Naive thymus-derived CD4-positive, alpha-beta T cell (primary cell): Measurements from ENCODE around the gene TMEM203. TPM values are rescaled to one million over a fixed set of nuclear protein-coding genes. Genes with fewer than 3 reads are reported as not detected.

Source experiments
- ATAC-seq: fragments of 150-1000 bp; cut with Tn5 transposase; 2 replicates; pipeline ENCODE4 v1.10.0; 2021; ENCODE audit warnings: mild to moderate bottlenecking, moderate library complexity
- CTCF ChIA-PET: fragments of 350-600 bp; sonication (Branson Sonifier 250); formaldehyde crosslinking; loops from one replicate; lab custom pipeline; 2021; ENCODE audit warnings: antibody characterized with exemption; lab: Charles Lee
- POLR2A ChIA-PET: fragments of 350-600 bp; sonication (Branson Sonifier 250); formaldehyde crosslinking; loops from one replicate; lab custom pipeline; 2021; ENCODE audit warnings: antibody characterized with exemption, inconsistent platforms; lab: Charles Lee
- DNase-seq, 9 donors: peaks; one replicate each; pipeline versions ENCODE4 v3.0.0 to v3.0.0-alpha.2; 2020 to 2022; ENCODE audit warnings: mixed read lengths in 1 of 9
- H3K27ac ChIP-seq: one replicate; pipeline ENCODE4 v1.7.0; 2013; ENCODE audit warnings: mild to moderate bottlenecking, low read depth, low read length, moderate library complexity
- H3K27me3 ChIP-seq, 2 donors: one replicate each; pipeline ENCODE4 v1.7.0; 2013; ENCODE audit warnings: low read length in 2 of 2, mild to moderate bottlenecking in 2 of 2, moderate library complexity in 2 of 2; ENCODE audit not compliant: control insufficient read depth in 2 of 2, insufficient read depth in 2 of 2
- H3K36me3 ChIP-seq, 3 experiments: 1 replicate in 2 of 3; 2 replicates in 1 of 3; pipeline ENCODE4 v1.7.0; 2013; ENCODE audit warnings: low read length in 3 of 3, mild to moderate bottlenecking in 3 of 3, moderate library complexity in 1 of 3; ENCODE audit not compliant: insufficient read depth in 3 of 3, control insufficient read depth in 2 of 3
- H3K4me1 ChIP-seq, 2 donors: one replicate each; pipeline ENCODE4 v1.7.0; 2013; ENCODE audit warnings: low read length in 2 of 2, mild to moderate bottlenecking in 2 of 2, moderate library complexity in 1 of 2; ENCODE audit not compliant: control insufficient read depth in 2 of 2, insufficient read depth in 2 of 2
- H3K4me3 ChIP-seq: 2 replicates; pipeline ENCODE4 v1.7.0; 2013; ENCODE audit warnings: mild to moderate bottlenecking, low read length
- H3K9me3 ChIP-seq, 3 experiments: 1 replicate in 2 of 3; 2 replicates in 1 of 3; pipeline ENCODE4 v1.7.0; 2013; ENCODE audit warnings: low read length in 3 of 3; ENCODE audit not compliant: control insufficient read depth in 2 of 3
- H3K27ac Mint-ChIP-seq, 9 donors: one replicate each; pipeline ENCODE4 v1.8.0; 2020 to 2022; ENCODE audit warnings: mixed read lengths in 9 of 9, mild to moderate bottlenecking in 8 of 9, moderate library complexity in 5 of 9, inconsistent platforms in 2 of 9
- H3K27me3 Mint-ChIP-seq, 5 donors: one replicate each; pipeline ENCODE4 v1.8.0; 2021 to 2022; ENCODE audit warnings: mixed read lengths in 5 of 5, mild to moderate bottlenecking in 1 of 5
- H3K36me3 Mint-ChIP-seq, 5 donors: one replicate each; pipeline ENCODE4 v1.8.0; 2020 to 2022; ENCODE audit warnings: mixed read lengths in 5 of 5, mild to moderate bottlenecking in 3 of 5, inconsistent platforms in 1 of 5
- H3K4me1 Mint-ChIP-seq, 7 donors: one replicate each; pipeline ENCODE4 v1.8.0; 2020 to 2022; ENCODE audit warnings: mixed read lengths in 7 of 7, mild to moderate bottlenecking in 3 of 7, inconsistent platforms in 1 of 7
- H3K4me3 Mint-ChIP-seq, 10 donors: one replicate each; pipeline ENCODE4 v1.8.0; 2020 to 2022; ENCODE audit warnings: mild to moderate bottlenecking in 10 of 10, mixed read lengths in 10 of 10, moderate library complexity in 6 of 10, inconsistent platforms in 2 of 10
- H3K9me3 Mint-ChIP-seq, 11 donors: one replicate each; pipeline ENCODE4 v1.8.0; 2020 to 2022; ENCODE audit warnings: mixed read lengths in 11 of 11, mild to moderate bottlenecking in 4 of 11, inconsistent platforms in 1 of 11, moderate library complexity in 1 of 11
- intact Hi-C, 2 donors: fragments of 100-400 bp; cut with micrococcal nuclease; formaldehyde crosslinking; loops; one replicate each; pipeline ENCODE4 v1.15.1; 2023
- polyA plus RNA-seq, 2 donors: library from polyadenylated mRNA; unstranded; fragments of 300-500 nt; fragmentation: Illumina TruSeq; gene quantifications; one replicate each; pipeline ENCODE4 v1.2.3, GENCODE V29; 2021
- total RNA-seq, 6 experiments: library from RNA in 5 of 6; stranded (reverse) in 5 of 6; gene quantifications; 1 replicate in 5 of 6; 2 replicates in 1 of 6; pipeline ENCODE4 v1.2.3 and lab custom pipeline; 2021 to 2026

TMEM203 gene, protein sequence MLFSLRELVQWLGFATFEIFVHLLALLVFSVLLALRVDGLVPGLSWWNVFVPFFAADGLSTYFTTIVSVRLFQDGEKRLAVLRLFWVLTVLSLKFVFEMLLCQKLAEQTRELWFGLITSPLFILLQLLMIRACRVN
- total RNA-seq (10 to 100 TPM; 22.6 to 43.2 (median 34.7) TPM), polyA plus RNA-seq (100 to 1,000 TPM; 156 to 172 TPM), total RNA-seq (lab: John Stamatoyannopoulos, UW) (17.1 reads per million, percentile 47 among the genes with 10 or more reads in this experiment)

DNA sequence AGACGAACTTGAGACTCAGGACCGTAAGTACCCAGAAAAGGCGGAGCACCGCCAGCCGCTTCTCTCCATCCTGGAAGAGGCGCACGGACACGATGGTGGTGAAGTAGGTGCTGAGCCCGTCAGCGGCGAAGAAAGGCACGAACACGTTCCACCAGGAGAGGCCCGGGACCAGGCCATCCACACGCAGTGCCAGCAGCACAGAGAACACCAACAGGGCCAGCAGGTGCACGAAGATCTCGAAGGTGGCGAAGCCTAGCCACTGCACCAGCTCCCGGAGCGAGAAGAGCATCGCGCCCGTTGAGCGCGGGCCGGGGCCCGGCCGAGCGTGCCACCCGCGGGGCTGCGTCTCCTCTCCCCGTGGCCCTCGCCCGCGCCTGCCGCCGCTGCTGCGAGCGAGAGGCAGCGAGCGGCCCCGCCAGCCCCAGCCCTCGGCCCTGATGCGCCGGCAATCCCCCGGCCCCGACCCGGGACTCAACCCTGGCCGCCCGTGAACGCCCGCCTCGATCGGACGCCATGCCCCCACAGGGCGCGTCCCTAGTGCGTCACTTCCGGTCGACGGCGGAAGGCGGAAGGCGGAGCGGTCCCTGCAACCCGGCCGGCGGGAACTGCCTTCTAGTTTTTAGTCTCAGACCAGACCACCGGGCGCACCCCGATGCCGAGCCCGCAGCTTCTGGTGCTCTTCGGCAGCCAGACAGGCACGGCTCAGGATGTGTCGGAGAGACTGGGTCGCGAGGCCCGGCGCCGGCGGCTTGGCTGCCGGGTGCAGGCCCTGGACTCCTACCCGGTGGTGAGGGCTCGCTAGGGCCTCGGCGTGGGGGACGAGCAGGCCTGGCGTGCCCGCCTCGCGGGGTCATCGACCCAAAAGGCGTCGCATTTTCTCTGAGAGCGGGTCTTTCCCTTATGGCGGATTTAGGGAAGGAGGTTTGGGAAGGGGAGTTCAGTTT is at the start of gene TMEM203, which contains the start of gene NDOR1:
TSS of gene TMEM203 (minus strand) at position 523 of the 944 bp plus-strand sequence. CDS start at position 289, 234 bp downstream.
TSS of gene NDOR1 (plus strand) at position 575 of the 944 bp plus-strand sequence. CDS start at position 653, 78 bp downstream.
- POLR2A ChIA-PET, result interaction anchor here (1.2 to 9.0 kb wide), 8 partner anchors 9 to 78 kb away, joined by 3 to 136 read pairs (median 6); partner anchors contain the start of genes ANAPC2, CYSRT1, RNF208 and SSNA1

DNA sequence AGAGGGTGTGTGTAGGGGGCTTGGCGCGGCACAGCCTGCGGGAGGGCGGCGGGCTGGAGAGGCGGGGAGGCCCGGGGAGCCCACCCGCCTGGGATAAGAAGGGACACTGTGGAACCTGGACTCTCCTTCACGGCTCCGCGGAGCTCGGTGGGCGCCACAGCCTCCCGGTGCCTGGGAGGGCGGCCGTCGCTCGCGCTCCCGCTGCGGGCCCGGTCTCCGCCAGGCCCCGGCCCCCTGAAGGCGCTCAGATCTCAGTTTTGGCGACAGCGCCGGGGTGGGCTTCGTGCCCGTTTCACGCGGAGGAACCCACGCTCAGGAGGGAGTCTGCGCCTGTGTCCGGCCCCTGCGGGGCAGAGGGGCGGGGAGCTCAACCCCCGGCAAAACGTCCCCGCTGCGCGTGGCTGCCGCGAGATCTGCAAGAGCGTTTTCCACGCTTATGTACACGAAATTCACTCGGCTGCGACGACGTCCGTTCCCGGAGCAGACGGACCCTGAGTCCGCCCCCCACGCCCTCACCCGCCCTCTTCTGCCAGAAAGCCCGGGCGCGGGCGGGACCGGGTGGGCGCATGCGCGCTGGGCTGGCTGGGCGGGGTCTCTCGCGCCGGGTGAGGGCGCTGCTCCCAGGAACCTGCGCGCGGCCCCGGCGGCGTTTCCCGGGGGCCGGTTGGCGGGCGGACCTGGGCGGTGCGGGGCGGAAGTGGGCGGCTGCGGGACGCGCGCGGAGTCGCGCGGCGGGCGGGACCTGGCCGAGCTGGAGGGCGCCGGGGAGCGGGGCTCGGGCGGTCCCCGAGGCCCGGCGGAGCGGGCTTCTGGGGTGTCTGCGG is 49.4 kb upstream of the TMEM203 start, which contains the start of gene NELFB:
TSS of gene NELFB (plus strand) at position 704 of the 824 bp plus-strand sequence.
- Histone ChIP-seq H3K36me3 (peaks cover 0 to 31% (median 0%) of the 10 kb centered on the region in 3 experiments), H3K4me1 (peaks cover 11% of the 10 kb centered on the region in 2 donors), H3K27me3 (no peaks in the 10 kb centered on the region), H3K9me3 (no peaks in the 10 kb centered on the region), H3K4me3 (peak within 1 kb of the TSS; percentile 91), H3K27ac (peak within 1 kb of the TSS; percentile 70)
- H3K36me3 Mint-ChIP-seq, result peaks cover 0 to 8% (median 0%) of the 10 kb centered on the region in 5 donors
- POLR2A ChIA-PET, result interaction anchor here (0.7 to 9.5 kb wide), 9 partner anchors 11 to 846 kb away, joined by 3 to 168 read pairs (median 5); partner anchors contain the start of genes ANAPC2, EXD3, NOXA1 and RNF208
- H3K4me3 Mint-ChIP-seq, result peak within 1 kb of the TSS; percentile 79 to 94 (median 88)
- ATAC-seq (peak; percentile 97), DNase-seq (peak; percentile 89 to 100 (median 95))
- peaks cover 0 to 1% (median 0%) of the 10 kb centered on the region in 11 donors for H3K9me3 Mint-ChIP-seq
- intact Hi-C loops, result loop anchor here (1.0 to 2.0 kb wide), 7 partner anchors 14 to 311 kb away; partner anchors contain the start of genes TUBB4B (in 2 of the 2), ANAPC2 (in 1 of the 2), FBXW5 (in 1 of the 2) and NDOR1 (in 1 of the 2)
- peaks cover 0 to 22% (median 17%) of the 10 kb centered on the region in 7 donors for H3K4me1 Mint-ChIP-seq
- CTCF ChIA-PET, result interaction anchor here (0.9 to 2.6 kb wide), 3 partner anchors 13 to 18 kb away, joined by 5 to 9 read pairs (median 5); partner anchors contain the start of gene TUBB4B
- no peaks in the 10 kb centered on the region for H3K27me3 Mint-ChIP-seq
- H3K27ac Mint-ChIP-seq, result peak within 1 kb of the TSS in 7 of 9 donors; percentile 65 to 91 (median 82)

More for the DNA sequence above, at the start of gene TMEM203, which contains the start of gene NDOR1:
- CTCF ChIA-PET, result interaction anchor here (0.7 to 2.1 kb wide), 2 partner anchors 30 to 110 kb away, joined by 3 to 6 read pairs; no protein-coding TSS in a partner anchor
- peak within 1 kb of the TSS; percentile 96 for H3K27ac ChIP-seq
- Mint-ChIP-seq H3K27me3 (no peaks in the 10 kb centered on the region), H3K4me1 (peaks cover 30 to 57% (median 41%) of the 10 kb centered on the region in 7 donors), H3K4me3 (peak within 1 kb of the TSS; percentile 90 to 95 (median 92)), H3K36me3 (peaks cover 0 to 7% (median 2%) of the 10 kb centered on the region in 5 donors), H3K9me3 (peaks cover 0 to 7% (median 0%) of the 10 kb centered on the region in 11 donors), H3K27ac (peak within 1 kb of the TSS; percentile 87 to 97 (median 93))
- no peaks in the 10 kb centered on the region for H3K9me3 ChIP-seq
- H3K4me1 ChIP-seq, result peaks cover 32 to 35% of the 10 kb centered on the region in 2 donors
- DNase-seq (peak; percentile 84 to 98 (median 91)), ATAC-seq (peak; percentile 60)
- intact Hi-C loops, result loop anchor here (1.0 to 10.0 kb wide), 7 partner anchors 17 to 261 kb away; partner anchors contain the start of genes ANAPC2 (in 2 of the 2), SSNA1 (in 2 of the 2), TUBB4B (in 2 of the 2) and C8G (in 1 of the 2)
- no peaks in the 10 kb centered on the region for H3K27me3 ChIP-seq
- H3K36me3 ChIP-seq, result peaks cover 0 to 15% (median 0%) of the 10 kb centered on the region in 3 experiments
- H3K4me3 ChIP-seq, result peak within 1 kb of the TSS; percentile 98

DNA sequence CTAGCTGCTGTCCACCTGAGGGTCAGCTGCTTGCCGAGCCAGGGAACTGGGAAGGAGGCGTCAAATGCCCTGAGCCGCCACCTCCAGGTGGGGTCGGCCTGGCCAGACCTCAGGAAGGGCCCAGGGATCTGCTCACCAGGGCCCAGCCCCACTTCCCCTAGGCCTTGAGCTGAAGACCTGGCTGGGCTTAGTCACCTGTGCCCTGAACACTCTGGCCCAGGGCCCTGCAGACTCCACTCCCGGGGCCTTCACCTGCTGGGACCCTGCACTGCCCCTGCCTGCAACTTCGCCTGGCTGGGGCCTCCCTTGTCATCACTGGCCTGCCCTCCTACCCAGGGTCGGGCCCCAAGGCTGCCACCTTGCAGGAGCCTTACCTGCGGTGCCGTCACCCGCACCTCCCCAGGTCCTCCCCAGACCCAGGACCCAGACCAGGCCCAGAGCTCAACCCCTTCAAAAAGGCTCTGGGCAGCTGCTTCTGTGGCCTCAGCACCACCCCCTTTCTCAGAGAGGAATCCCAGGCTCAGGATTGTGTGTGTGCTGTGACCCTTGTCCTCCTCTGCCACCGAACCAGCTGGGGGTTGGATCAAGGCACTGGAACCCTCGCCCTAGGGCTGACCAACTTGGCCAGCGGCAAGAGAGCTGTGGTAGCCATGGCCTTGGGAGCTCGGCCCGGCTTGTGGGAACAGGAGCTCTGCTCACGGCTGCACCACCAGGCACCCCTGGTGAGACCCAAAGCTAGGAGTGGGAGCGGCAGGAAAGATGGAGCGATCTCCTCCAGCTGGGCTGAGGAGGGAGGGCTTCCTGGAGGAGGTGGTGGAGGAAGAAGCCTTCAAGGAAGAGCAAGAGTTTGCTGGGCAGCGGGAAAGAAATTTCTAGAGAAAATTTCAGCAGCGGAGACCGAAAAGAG is 48.5 kb upstream of the TMEM203 start:
- ChIA-PET CTCF (interaction anchor here (0.7 to 2.6 kb wide), 4 partner anchors 12 to 153 kb away, joined by 3 to 9 read pairs (median 5); partner anchors contain the start of gene TUBB4B), POLR2A (interaction anchor here (0.7 to 9.5 kb wide), 8 partner anchors 12 to 845 kb away, joined by 3 to 168 read pairs (median 6); partner anchors contain the start of genes ANAPC2, EXD3, NOXA1 and RNF208)
- no peak for DNase-seq
- H3K4me3 ChIP-seq, result peak overlapping the region; percentile 82
- H3K4me1 ChIP-seq, result peaks cover 11% of the 10 kb centered on the region in 2 donors
- H3K9me3 Mint-ChIP-seq, result peaks cover 0 to 1% (median 0%) of the 10 kb centered on the region in 11 donors
- peak overlapping the region; percentile 77 to 91 (median 88) for H3K4me3 Mint-ChIP-seq
- H3K36me3 ChIP-seq, result peaks cover 0 to 27% (median 0%) of the 10 kb centered on the region in 3 experiments
- peaks cover 0 to 22% (median 15%) of the 10 kb centered on the region in 7 donors for H3K4me1 Mint-ChIP-seq
- peaks cover 0 to 3% (median 0%) of the 10 kb centered on the region in 5 donors for H3K36me3 Mint-ChIP-seq
- H3K9me3 ChIP-seq, result no peaks in the 10 kb centered on the region
- ATAC-seq, result no peak
- intact Hi-C loops, result loop anchor here in 1 of 2 donors (2.0 kb wide), 1 partner anchor 17 kb away; no protein-coding TSS in a partner anchor
- peak overlapping the region in 7 of 9 donors; percentile 59 to 90 (median 76) for H3K27ac Mint-ChIP-seq
- H3K27me3 ChIP-seq, result no peaks in the 10 kb centered on the region
- H3K27ac ChIP-seq, result no peak overlapping the region
- no peaks in the 10 kb centered on the region for H3K27me3 Mint-ChIP-seq

DNA sequence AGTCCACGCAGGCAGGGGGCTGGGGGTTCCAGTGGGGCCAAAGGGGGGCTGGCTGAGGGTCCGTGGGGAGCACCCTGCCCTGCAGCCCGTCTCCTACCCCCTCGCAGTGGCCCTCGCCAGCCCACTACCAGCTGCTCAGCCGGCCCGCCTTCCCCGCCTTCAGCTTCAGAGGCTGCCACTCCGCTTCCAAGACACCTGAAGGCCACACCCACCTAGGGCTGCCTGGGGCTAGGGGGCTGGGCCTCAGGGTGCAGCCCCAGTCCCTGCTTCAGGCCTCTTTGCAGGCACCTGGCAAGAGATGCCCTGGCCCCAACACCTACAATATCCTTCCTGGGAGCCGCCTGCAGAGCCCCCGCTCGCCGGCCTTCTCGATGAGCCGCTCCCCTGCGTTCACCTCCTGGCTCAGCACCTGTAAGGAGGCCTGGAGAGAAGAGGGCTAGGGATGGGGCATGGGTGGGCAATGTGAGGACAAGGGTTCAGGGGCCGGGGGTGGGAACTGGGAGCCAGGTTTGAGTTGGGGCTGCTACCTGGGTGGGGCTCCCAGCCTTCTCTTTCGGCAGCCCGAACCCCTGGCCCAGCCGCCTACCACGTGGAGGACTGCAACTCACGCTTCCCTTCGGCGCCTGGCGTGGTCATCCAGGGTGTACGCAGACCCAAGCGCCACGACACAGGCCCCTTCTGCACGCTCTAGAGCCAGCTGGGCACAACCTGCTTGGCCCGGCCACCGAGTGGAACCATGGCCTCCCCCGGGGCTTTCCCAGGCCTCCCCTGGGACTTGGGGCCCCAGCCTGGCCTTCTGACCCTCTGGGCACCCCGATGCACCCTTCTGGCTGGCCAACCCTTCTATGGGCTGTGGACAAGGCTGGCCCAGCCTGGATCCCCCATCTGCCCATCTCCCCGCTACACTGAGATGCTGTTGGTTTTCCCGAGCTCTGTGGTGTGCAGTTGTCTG is 47.4 kb upstream of the TMEM203 start:
- no peak overlapping the region for H3K4me3 Mint-ChIP-seq
- no peak overlapping the region for H3K27ac ChIP-seq
- intact Hi-C loops, result no loop called here

More for the DNA sequence above, 47.4 kb upstream of the TMEM203 start:
- no peak for ATAC-seq
- Histone ChIP-seq H3K27me3 (no peaks in the 10 kb centered on the region), H3K36me3 (peaks cover 0 to 16% (median 0%) of the 10 kb centered on the region in 3 experiments), H3K4me1 (peaks cover 11% of the 10 kb centered on the region in 2 donors), H3K4me3 (no peak overlapping the region), H3K9me3 (no peaks in the 10 kb centered on the region)
- H3K9me3 Mint-ChIP-seq, result peaks cover 0 to 1% (median 0%) of the 10 kb centered on the region in 11 donors
- H3K27me3 Mint-ChIP-seq, result no peaks in the 10 kb centered on the region
- CTCF ChIA-PET, result interaction anchor here (0.7 to 2.6 kb wide), 3 partner anchors 12 to 152 kb away, joined by 3 to 9 read pairs (median 5); partner anchors contain the start of gene TUBB4B
- POLR2A ChIA-PET, result interaction anchor here (9.5 kb wide), 1 partner anchor 12 kb away, joined by 168 read pairs; the partner anchor contains the start of gene TUBB4B
- DNase-seq, result no peak
- peaks cover 0 to 1% (median 0%) of the 10 kb centered on the region in 5 donors for H3K36me3 Mint-ChIP-seq
- peaks cover 0 to 22% (median 15%) of the 10 kb centered on the region in 7 donors for H3K4me1 Mint-ChIP-seq
- H3K27ac Mint-ChIP-seq, result no peak overlapping the region
